Thyroid gland (tissue), 4 donors: ENCODE measurements around the gene HS6ST1.

ENCODE experiments used
- CTCF ChIP-seq, 6 experiments: fragments of 200-600 bp in 3 of 6; fragments of 450-650 bp in 3 of 6; sonication (generic) in 3 of 6; IDR thresholded peaks; one replicate each; pipeline ENCODE4 v1.5.1; 2016 to 2019; ENCODE audit warnings: antibody characterized with exemption in 6 of 6, mild to moderate bottlenecking in 2 of 6, inconsistent platforms in 1 of 6, moderate library complexity in 1 of 6
- POLR2A ChIP-seq, 2 donors: fragments of 450-650 bp; IDR thresholded peaks; one replicate each; pipeline ENCODE4 v1.6.1; 2017; ENCODE audit warnings: antibody characterized with exemption in 2 of 2, mild to moderate bottlenecking in 2 of 2, moderate library complexity in 1 of 2

DNA sequence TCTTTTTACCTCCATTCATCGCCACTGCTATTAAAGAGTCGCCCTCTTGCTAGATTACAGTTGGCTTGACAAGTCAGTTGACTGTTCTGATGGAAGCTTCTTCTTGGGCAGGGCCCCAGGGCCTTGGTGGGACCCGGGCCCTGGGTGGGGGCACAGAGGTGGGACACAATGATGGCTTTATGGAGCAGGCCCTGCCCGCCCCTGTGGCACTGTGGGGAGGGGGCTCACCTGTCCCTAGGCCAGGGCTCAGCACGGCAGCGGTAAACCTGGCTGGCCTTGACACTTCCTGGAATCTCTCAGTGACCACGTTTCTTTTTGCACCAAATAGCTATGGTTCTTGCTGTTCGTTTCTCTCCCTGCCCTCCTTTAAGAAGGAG is 4.9 kb upstream of the HS6ST1 start:
- TF ChIP-seq CTCF (IDR thresholded peaks at IDR 0.05) = no peak
- no peak for TF ChIP-seq POLR2A (IDR thresholded peaks at IDR 0.05)
